ENCODE results near the gene OTOG.

OTOG gene

GRCh38 chr11:17637901-17638300 is 90.8 kb downstream of the OTOG start:
- DNase-seq: no peak

DNA sequence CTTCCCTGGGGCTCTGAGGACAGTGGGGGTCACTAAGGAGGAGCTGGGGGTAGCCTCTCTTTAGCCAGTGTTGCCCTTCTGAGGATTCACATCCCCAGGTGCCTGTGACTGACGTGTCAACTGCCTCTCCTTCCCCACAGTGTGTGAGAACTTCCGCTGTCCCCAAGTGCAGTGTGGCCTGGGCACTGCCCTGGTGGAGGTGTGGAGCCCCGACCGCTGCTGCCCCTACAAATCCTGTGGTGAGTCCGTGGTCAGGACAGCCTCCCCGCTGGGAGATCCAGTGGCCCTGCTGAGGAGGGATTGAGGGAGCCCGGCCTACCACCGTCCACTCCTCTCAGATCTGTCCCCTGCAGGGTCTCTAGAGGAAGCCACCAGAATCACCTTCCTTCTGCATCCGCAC is 91.3 kb downstream of the OTOG start:
- no peak for DNase-seq

- DNase-seq: no peak
These were observed 92.0 kb downstream of the OTOG start for GRCh38 chr11:17639091-17639490.

DNA sequence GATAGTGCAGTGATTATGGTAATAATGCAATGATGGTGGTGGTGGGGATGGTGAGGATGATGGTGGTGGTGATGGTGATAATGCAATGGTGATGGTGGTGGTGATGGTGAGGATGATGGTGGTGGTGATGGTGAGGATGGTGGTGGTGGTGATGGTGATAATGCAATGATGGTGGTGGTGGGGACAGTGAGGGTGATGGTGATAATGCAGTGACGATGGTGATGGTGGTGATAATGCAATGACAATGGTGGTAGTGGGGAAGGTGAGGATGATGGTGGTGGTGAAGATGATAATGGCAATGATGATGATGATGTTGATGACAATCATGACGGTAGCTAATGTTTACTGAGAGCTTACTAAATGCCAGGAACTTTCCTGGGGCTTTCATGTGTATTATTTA is 92.7 kb downstream of the OTOG start:
- no peak for DNase-seq

GRCh38 chr11:17640493-17641164 is 93.6 kb downstream of the OTOG start:
- DNase-seq: no peak

- DNase-seq: no peak
These were observed 94.8 kb downstream of the OTOG start for GRCh38 chr11:17641792-17642350.

GRCh38 chr11:17642370-17642769 is 95.3 kb downstream of the OTOG start:
- DNase-seq: no peak

- DNase-seq: no peak
These were observed 95.9 kb downstream of the OTOG start for GRCh38 chr11:17642980-17643379.

DNA sequence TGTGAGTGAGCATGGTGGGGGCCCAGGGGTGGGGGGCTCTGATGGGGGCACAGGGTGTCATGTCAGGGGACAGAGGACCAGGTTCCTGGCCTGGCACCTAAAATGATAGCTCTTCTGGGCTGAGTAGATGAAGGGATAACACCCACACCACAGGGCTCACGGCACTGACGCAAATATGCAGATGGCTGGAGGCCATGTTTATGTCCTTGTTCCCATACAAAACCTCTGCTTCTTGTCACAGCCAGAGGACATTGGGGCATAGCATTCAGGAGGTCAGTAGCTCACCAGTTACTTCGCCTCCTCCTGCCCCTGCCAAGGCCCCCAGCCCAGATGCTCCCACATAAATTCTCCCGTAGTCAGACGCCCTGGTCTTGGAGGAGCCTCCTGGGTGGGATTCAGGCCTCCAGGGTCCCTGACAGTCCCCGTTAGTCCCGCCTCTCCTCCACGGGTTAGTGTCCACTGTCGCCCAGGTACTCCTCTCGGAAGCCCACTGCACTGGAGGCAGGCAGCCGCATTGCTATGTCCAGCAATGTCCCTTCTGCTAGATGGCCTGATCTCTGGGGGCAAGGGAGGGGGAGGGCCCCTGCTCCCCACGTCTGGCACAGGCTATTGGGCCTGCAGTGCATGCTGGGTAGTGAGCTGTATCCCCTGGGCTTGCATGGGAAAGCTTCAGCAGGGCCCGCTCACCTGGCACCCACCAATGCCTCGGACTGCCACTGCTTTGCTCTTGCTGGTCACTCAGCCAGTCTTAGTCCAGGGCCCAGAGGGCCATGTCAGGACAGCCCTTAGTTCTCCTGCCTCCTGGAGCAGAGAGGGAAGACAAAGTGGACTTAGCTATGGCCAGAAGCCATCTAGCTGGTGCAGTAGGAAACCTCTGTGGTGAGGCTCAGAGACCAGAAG is 96.7 kb downstream of the OTOG start:
- no peak for DNase-seq

- no peak for DNase-seq
These were observed 98.3 kb downstream of the OTOG start for GRCh38 chr11:17645190-17645970.

DNA sequence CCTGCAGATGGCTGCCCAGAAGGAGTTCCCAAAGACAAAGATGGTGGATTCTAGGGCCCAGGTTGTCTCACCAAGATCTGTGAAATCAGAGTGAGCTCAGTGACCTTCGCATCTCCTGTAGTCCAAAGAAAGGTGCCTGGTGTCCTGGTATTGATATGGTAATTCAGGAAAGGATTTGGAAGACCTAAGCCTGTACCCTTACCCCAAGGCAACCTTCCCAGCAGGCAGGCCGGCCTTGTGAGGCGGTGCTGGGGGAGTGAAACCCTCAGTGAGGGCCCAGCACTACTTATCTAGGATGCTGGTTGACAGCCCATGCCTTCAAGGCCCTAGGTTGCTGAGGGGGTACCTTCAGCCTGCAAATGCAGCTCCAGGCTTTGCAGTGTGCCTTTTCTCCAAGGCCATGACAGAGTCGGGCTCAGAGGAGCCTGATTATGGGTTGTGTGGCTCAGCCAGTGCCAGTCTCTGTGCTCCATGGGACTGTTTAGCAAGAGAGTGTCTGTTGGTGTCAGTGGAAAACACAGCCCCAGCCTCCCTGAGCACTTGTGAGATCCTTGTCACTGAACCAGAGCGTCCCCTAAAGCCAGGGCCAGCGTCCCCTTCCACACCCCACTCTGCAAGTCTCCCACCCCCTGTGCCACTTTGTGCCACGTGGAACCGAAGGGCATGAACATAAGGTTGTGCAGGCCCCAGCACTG is 99.5 kb downstream of the OTOG start:
- DNase-seq: no peak

GRCh38 chr11:17648528-17648927 is 101.5 kb downstream of the OTOG start:
- no peak for DNase-seq

GRCh38 chr11:17649261-17649660 is 102.2 kb downstream of the OTOG start:
- DNase-seq: no peak

- DNase-seq: no peak
These were observed 102.6 kb downstream of the OTOG start for GRCh38 chr11:17649696-17650095.

DNA sequence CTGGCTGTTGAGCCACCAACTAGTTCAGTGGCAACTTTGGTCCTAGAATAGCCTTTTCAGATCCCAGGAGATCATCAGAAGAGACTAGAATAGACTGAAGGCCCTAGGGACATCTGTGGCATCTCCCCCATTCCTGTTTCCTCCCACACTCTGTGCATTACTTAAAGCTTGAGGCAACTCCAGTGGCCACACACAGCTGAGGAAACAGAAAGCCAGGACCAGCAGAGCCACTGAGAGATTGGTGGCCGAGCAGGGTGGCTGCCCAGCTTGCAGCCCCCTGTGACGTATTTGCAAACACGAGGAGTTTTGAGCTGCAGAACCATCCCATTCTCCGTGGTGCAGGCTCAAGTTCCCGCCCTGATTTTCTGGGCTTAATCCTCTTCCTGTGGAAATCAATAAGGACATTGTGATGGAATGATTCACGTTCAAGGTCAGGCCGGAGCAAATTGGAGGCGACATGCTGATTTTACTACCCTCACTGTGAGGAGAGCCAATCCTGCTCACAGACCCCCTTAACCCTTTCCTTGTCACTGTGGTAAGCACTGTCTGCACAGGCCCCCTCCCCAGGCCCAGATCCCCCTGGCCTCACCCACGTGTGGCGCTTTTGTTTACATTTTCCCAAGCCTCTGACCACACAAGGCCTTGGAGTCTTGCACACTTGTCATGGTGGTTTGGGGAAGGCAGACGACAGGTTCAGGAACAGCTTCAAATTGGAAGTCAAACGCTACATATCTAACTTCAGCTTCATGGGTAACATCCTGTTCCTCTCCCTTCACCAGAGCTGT is 103.3 kb downstream of the OTOG start:
- DNase-seq: no peak

DNA sequence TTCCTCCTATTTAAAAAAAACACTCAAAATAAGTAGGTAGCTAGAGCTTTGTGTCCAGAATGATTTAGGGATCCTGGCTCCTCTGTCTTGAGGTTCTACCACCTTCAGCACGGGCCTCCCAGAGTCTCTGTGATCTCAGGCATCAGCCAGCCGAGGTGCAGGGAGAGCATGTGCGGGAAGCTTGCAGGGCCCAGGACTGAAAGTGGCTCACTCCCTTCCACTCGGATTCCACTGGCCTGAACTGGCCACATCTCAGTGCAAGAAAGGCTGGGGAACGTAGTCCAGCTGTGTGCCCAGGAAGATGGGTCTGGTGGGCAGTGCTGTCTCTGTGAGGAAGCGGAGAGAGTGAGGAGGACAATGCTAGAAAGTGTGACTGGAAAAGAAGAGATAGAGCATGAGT is 104.0 kb downstream of the OTOG start:
- DNase-seq: no peak

- no peak for DNase-seq
These were observed 104.6 kb downstream of the OTOG start for GRCh38 chr11:17651681-17652080.

GRCh38 chr11:17652556-17652955 is 105.5 kb downstream of the OTOG start:
- no peak for DNase-seq

DNA sequence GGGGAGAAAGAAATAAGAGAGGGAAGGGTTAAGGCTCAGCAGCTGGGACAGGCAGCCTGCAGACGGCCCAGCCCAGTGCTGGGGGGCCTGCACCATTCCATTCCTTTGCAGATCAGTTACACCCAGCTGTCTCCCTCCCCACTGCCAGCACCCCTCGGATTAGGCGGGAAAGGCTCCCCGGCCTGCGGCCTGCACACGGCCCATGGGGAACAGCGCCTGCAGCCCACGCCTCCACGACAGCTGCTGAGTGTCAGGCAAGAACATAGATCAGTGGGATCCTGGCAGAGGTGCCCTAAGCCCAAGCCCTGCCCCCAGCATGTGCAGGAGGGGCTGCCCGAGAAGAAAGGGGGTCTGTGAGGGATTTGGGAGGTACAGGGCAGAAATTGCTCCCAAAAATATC is 106.6 kb downstream of the OTOG start:
- DNase-seq: no peak

- DNase-seq: no peak
These were observed 108.6 kb downstream of the OTOG start for GRCh38 chr11:17655682-17656081.

DNA sequence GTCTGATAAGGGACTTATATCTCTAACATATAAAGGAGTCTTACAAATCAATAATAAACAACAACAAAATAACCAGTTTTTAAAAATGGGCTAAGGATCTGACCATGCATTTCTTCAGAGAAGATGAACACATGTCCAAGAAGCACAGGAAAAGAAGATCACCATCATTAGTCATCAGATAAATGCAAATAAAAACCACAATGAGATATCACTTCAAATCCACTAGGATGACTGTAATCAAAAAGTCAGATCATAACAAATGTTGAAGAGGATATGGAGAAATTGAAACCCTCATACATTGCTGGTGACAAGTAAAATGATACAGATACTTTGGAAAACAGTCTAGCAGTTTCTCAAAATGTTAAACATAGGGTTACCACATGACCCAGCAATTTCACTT is 111.2 kb downstream of the OTOG start:
- no peak for DNase-seq

- no peak for DNase-seq
These were observed 121.1 kb downstream of the OTOG start for GRCh38 chr11:17668166-17668565.

All from activated CD4-positive, alpha-beta T cell treated with anti-CD3 and anti-CD28 coated beads, Interleukin-2, amount 50 U/mL, for 1 hour (primary cell).